IPS-18a (cell line): ENCODE measurements around the gene DNAJC5G.
"Not testable (repeated sequence)": the region's sequence is repeated elsewhere in the genome, so short reads cannot be mapped to it uniquely, and the experiment has no call there.

Experiments used
- H3K27ac ChIP-seq: one replicate; pipeline ENCODE4 v1.5.1; 2013; ENCODE audit warnings: low read length
- H3K27me3 ChIP-seq: one replicate; pipeline ENCODE4 v1.6.1; 2013; ENCODE audit warnings: mild to moderate bottlenecking, low read length; ENCODE audit not compliant: control insufficient read depth, insufficient read depth
- H3K36me3 ChIP-seq: one replicate; pipeline ENCODE4 v1.6.1; 2013; ENCODE audit warnings: low read depth, low read length; ENCODE audit not compliant: control insufficient read depth
- H3K4me1 ChIP-seq: one replicate; pipeline ENCODE4 v1.6.1; 2013; ENCODE audit warnings: low read depth, low read length; ENCODE audit not compliant: control insufficient read depth
- H3K4me3 ChIP-seq: one replicate; pipeline ENCODE4 v1.5.1; 2013; ENCODE audit warnings: low read length
- H3K9ac ChIP-seq: one replicate; pipeline ENCODE4 v1.6.1; 2013; ENCODE audit warnings: mild to moderate bottlenecking, low read length, moderate library complexity
- H3K9me3 ChIP-seq: one replicate; pipeline ENCODE4 v1.6.1; 2013; ENCODE audit warnings: low read depth, low read length; ENCODE audit not compliant: control insufficient read depth

The DNAJC5G gene

GRCh38 chr2:27319839-27320238 lies 44.6 kb downstream of the DNAJC5G start:
- H3K27me3 ChIP-seq, H3K27ac ChIP-seq, H3K36me3 ChIP-seq, H3K9ac ChIP-seq, H3K4me1 ChIP-seq, H3K9me3 ChIP-seq, H3K4me3 ChIP-seq: not testable (repeated sequence)

DNA sequence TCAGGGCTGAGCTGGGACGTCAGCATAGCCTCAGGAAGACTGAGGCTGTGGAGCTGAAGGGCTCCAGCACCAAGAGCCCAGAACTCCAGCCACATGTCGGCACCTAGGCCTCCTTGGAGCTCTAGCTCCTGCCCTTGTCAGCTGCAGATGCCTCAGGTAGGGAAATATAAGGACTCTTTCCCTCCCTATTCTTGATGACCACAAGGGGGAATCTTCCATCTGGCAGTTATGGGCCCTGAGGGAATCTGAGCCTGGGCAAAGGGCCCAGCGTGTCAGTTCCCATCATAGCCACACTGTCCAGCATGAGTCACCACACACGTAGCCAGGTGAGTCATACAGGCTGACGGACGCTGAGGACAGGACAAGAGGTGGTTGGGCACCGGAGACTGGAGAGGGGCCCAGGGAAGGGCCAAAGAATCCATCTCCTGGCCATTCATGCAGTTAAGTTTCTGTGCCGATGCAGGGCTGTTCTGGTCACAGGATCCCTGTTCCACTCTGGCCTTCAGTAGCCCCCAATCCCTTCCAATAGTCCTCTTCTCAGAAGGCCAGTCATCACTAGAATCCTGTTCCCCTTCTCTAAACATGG lies 45.8 kb downstream of the DNAJC5G start:
- H3K27ac ChIP-seq, result no peak overlapping the region
- peaks cover 6% of the 10 kb centered on the region for H3K36me3 ChIP-seq
- no peak overlapping the region for H3K9ac ChIP-seq
- H3K27me3 ChIP-seq, result no peaks in the 10 kb centered on the region
- H3K4me3 ChIP-seq, result no peak overlapping the region
- H3K4me1 ChIP-seq, result peaks cover 6% of the 10 kb centered on the region
- H3K9me3 ChIP-seq, result no peaks in the 10 kb centered on the region

DNA sequence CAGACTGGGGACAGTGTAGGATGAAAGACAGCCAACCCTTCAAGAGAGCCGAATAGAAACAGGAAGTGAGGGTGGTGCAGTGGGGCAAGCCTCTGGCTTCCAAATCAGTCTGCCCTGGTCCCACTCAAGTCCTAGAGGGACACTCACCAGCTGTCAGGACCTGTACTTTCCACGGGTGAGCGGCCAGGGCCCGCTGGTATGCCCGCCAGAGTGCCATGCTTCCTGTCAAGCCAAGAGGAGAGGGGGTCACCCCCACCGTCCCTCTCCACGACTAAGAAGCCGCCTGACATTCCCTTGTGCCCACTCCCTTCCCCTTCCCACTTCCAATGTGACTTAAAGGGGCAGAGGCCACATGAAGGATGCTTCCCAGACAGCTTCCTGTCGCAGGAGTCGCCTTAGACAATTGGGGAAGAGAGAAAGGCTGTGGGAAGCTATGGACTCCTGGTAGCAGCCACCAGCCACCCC lies 47.1 kb downstream of the DNAJC5G start:
- Histone ChIP-seq H3K4me1 (peaks cover 6% of the 10 kb centered on the region), H3K27ac (peak overlapping the region; percentile 87), H3K9me3 (no peaks in the 10 kb centered on the region), H3K36me3 (peaks cover 19% of the 10 kb centered on the region), H3K9ac (peak overlapping the region; percentile 98), H3K4me3 (peak overlapping the region; percentile 99), H3K27me3 (no peaks in the 10 kb centered on the region)

DNA sequence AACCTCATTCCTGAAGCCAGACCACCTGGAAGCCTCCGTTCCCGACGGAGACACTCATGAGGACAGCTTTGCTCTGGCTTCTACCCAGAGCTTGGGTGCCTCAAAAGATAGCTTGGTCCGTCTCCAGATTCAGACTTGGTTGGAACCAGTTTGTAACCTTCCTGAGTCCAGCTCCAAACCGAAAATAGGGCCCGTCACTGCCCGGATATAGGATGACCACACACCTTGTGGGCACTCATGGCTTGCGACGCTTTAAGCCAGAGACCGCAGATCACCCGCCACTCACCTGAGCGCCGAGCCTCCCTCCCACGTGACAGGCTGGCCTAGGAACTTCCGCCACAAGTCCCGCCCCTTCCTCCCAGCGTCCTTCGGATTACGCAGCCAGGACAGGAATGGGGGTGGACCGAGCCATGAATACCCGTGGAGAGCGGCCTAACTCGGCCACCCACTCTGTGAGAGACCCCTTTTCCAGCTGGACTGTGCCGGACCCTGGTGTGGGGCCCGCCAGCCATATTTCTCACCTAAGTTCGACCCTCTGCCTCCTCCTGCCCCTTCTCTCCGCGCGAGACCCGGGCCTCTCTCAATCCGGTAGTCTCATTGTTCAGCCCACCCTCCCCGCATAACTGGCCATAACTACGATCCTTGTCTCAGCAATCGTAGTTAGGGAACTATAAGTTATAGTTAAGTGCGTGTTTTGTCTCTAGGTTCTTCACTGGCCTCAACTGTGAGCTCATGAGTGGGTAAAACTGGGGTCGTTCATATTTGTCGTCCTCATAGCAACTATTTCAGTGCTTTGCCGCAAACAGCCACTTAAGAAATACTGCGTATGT lies 47.7 kb downstream of the DNAJC5G start, which contains the start of gene MPV17:
MPV17 (minus strand) TSS at position 332 of the 830 bp plus-strand sequence. CDS start 580 bp downstream, outside the sequence.
- Histone ChIP-seq H3K9ac (peak within 1 kb of the TSS; percentile 98), H3K27me3 (no peaks in the 10 kb centered on the region), H3K9me3 (no peaks in the 10 kb centered on the region), H3K4me1 (peaks cover 6% of the 10 kb centered on the region), H3K36me3 (peaks cover 23% of the 10 kb centered on the region), H3K4me3 (peak within 1 kb of the TSS; percentile 99), H3K27ac (peak within 1 kb of the TSS; percentile 95)

DNA sequence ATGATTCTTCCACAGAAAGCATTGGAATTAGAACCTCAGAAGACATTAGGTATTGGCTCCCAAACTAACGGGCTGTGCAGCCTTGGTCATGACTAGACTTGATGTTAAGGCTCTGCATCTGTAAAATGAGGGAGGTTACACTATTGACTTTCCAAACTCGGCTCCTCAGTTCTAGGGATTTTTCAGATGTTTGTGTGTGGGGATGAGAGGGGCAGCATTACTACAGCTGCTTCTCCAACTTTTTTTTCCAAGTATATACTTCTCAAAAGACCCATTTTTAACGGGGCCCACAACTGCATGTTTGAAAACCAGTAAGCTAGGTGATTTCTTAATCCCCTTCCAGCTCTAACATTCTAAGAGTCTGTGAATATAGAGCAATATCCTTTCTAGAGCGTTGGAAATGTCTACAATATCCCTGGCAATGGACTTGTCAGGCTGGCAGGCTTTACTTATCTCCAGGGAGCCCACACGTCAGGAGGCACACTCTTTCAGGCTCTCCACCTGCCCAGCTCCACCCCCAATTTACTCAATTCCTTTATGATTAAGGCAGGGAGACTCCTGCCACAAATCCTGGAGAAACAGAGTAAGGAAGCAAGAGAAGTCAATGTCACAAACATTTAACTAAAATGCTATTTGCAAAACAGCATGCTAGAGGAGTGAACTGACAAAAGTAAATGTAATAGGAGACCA lies 48.5 kb downstream of the DNAJC5G start:
- H3K4me3 ChIP-seq, result peak overlapping the region; percentile 99

GRCh38 chr2:27324720-27325119 lies 49.5 kb downstream of the DNAJC5G start:
- Histone ChIP-seq H3K9me3 (no peaks in the 10 kb centered on the region), H3K4me3 (no peak overlapping the region), H3K9ac (no peak overlapping the region), H3K4me1 (peaks cover 6% of the 10 kb centered on the region), H3K27me3 (no peaks in the 10 kb centered on the region), H3K36me3 (peaks cover 38% of the 10 kb centered on the region), H3K27ac (no peak overlapping the region)

More for the DNA sequence above, 48.5 kb downstream of the DNAJC5G start:
- H3K9ac ChIP-seq, result peak overlapping the region; percentile 98
- no peaks in the 10 kb centered on the region for H3K9me3 ChIP-seq
- H3K27me3 ChIP-seq, result no peaks in the 10 kb centered on the region
- peaks cover 6% of the 10 kb centered on the region for H3K4me1 ChIP-seq
- H3K27ac ChIP-seq, result peak overlapping the region; percentile 95
- peaks cover 30% of the 10 kb centered on the region for H3K36me3 ChIP-seq
